ENCODE data around the gene PFN3.
"Not testable (repeated sequence)": the region's sequence is repeated elsewhere in the genome, so short reads cannot be mapped to it uniquely, and the experiment has no call there.

The PFN3 gene

GRCh38 chr5:177425196-177425800 is 24.8 kb upstream of the PFN3 start:
- no peak for DNase-seq

- DNase-seq: no peak
Observed at GRCh38 chr5:177423671-177424070, 23.2 kb upstream of the PFN3 start.

GRCh38 chr5:177421062-177421798 is 20.8 kb upstream of the PFN3 start:
- peak; percentile 19 for DNase-seq

- DNase-seq: not testable (repeated sequence)
Observed at GRCh38 chr5:177420472-177420871, 20.0 kb upstream of the PFN3 start.

- peak; percentile 61 for DNase-seq
Observed at GRCh38 chr5:177419046-177419445, 18.6 kb upstream of the PFN3 start.

GRCh38 chr5:177417081-177417480 is 16.6 kb upstream of the PFN3 start:
- not testable (repeated sequence) for DNase-seq

- no peak for DNase-seq
Observed at GRCh38 chr5:177414481-177414880, 14.0 kb upstream of the PFN3 start.

GRCh38 chr5:177412603-177413233 is 12.3 kb upstream of the PFN3 start:
- no peak for DNase-seq

GRCh38 chr5:177410575-177410974 is 10.1 kb upstream of the PFN3 start:
- no peak for DNase-seq

- DNase-seq: no peak
Observed at GRCh38 chr5:177409043-177409801, 8.8 kb upstream of the PFN3 start, which contains the start of gene F12. Gene F12, minus strand, starts transcription at chr5:177409564. Its CDS starts 37 bp downstream, at chr5:177409527.

- no peak for DNase-seq
Observed at GRCh38 chr5:177405805-177406204, 5.3 kb upstream of the PFN3 start.

- DNase-seq: no peak
Observed at GRCh38 chr5:177405312-177405711, 4.9 kb upstream of the PFN3 start.

GRCh38 chr5:177404641-177405179 is 4.2 kb upstream of the PFN3 start:
- no peak for DNase-seq

- peak; percentile 76 for DNase-seq
Observed at GRCh38 chr5:177403792-177404640, 3.6 kb upstream of the PFN3 start.

- DNase-seq: no peak
Observed at GRCh38 chr5:177403102-177403791, 2.8 kb upstream of the PFN3 start.

GRCh38 chr5:177402271-177403043 is 2.0 kb upstream of the PFN3 start:
- DNase-seq: peak; percentile 43

GRCh38 chr5:177397875-177398390 is 2.5 kb downstream of the PFN3 start:
- DNase-seq: no peak

- no peak for DNase-seq
Observed at GRCh38 chr5:177396807-177397206, 3.7 kb downstream of the PFN3 start.

GRCh38 chr5:177396078-177396477 is 4.4 kb downstream of the PFN3 start:
- DNase-seq: no peak

GRCh38 chr5:177393990-177394389 is 6.5 kb downstream of the PFN3 start:
- DNase-seq: no peak

All from fibroblast of skin of scalp (primary cell).